Effector CD4-positive, alpha-beta T cell (primary cell): ENCODE results near the gene KCNJ5.

Experiments used
- DNase-seq: peaks from one replicate; pipeline ENCODE4 v3.0.0-alpha.2; 2020

Gene KCNJ5

DNA sequence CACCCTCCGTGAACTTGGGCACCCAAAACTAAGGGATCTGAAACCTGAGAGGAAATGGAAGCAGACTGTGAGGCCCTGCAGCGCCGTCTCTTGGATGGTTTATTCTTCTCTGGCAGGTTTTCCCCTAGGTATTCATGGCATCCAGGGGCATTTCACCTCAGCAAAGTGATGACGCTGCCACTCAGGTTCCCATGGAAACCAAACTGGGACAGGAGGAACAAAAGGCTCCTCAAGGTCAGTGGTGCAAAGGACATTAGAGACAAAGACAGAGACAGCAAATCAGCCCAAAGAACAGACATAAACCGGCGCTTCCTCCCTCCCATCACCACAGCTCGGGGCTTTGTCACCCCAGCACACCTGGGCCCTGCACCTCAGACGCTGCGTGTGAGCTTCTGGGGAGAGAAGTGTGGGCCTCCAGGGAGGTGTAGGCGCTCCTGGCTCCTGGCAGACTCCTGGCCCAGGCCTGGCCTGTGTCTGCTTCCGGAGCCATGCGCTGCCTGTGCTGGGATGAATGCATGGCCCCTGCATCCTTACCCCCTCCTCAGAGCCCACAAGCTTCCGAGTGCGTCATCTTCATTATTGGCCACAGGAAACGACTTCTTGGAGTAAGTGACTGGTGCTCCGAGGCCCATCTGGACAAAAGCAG lies 45.6 kb downstream of the KCNJ5 start:
- no peak for DNase-seq

DNA sequence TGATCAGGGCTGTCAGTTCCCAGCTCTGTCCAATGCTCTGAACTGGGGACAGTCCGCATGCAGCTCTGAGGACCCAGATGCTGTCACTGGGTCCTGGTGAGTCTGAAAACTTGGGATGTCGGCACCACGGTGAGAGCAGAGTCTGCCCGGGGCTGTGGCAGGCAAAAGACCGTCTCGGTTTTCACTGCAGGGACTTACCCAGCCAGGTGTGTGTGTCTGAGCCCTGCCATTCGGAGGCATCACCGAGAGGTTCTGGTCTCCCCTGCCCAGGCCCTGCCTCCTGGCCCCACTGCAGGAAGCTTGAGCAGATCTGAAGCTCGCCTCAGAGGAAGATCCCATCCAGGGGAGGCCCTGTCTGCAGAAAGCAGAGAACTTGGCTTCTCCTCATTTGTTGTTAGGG lies 46.3 kb downstream of the KCNJ5 start:
- DNase-seq = no peak

- DNase-seq = no peak
Measured at GRCh38 chr11:128938156-128938885, 47.2 kb downstream of the KCNJ5 start.

DNA sequence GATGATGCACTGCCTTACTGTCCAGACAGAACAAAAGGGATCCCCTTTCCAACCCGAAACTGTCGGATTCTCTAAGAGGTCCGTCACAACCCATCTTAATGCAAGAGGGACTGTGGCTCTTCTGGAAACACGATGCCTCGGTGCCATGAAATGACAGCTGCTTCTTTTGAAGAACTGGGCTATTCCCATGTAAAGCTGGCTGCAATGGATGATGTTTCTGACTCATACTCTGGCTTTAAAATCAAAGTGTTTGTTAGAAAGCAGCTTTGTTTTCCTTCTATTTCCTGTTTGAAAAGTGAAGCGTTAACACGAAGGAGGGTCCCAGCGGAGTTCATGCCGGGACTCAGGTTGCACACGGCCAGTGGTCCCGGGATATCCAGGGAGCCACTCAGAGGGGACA lies 48.4 kb downstream of the KCNJ5 start:
- DNase-seq = no peak

- DNase-seq = no peak
Measured at GRCh38 chr11:128940156-128940555, 49.0 kb downstream of the KCNJ5 start.

- no peak for DNase-seq
Measured at GRCh38 chr11:128940603-128941002, 49.4 kb downstream of the KCNJ5 start.

- no peak for DNase-seq
Measured at GRCh38 chr11:128941110-128941509, 50.0 kb downstream of the KCNJ5 start.

- DNase-seq = no peak
Measured at GRCh38 chr11:128941573-128942271, 50.6 kb downstream of the KCNJ5 start.

- no peak for DNase-seq
Measured at GRCh38 chr11:128942272-128942612, 51.1 kb downstream of the KCNJ5 start.

GRCh38 chr11:128942817-128943427 lies 51.8 kb downstream of the KCNJ5 start, which contains the start of gene TP53AIP1:
TSS of gene TP53AIP1 (minus strand) at chr11:128942871. CDS start at chr11:128937818, 5,053 bp downstream.
- DNase-seq = no peak

DNA sequence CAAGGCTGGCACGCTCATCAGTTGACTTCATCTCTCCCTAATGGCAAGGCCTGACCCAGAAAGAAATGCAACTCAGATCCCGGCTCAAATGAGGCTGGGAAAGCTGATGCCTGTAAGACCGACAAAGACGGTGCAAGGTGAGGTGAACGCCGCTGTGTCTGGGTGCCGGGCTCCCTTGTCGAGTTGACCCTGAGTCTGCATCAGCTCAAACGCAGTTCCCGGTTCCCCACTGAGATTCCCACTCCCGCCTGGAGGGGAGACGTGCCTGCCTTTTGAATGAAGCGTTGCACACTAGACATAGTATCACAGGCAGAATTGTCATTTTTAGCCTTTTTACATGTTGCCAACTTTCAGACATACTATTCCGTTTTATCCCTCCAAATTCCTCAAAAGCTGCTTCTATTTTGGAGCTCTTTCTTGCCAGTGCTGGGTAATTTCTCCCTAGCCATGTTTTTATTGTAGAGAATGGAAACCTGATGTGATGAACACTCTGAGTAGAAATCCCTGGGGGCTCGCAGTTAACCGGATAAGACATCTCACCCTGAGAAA lies 52.3 kb downstream of the KCNJ5 start:
- DNase-seq = no peak

DNA sequence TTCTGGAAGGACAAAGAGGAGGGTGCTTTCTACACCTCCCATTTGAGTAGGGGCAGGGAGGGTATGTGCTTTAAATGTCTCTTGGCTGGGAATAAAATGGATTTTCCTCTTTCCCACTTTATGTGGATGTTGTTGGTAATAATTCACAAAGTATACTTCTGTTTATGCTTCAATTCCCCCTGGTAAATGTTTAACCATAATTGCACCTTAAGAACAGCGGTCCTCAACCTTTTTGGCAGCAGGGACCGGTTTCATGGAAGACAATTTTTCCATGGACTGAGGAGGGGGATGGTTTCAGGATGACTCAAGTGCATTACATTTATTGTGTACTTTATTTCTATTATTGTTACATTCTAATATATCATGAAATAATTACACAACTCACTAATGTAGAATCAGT lies 55.5 kb downstream of the KCNJ5 start:
- no peak for DNase-seq

DNA sequence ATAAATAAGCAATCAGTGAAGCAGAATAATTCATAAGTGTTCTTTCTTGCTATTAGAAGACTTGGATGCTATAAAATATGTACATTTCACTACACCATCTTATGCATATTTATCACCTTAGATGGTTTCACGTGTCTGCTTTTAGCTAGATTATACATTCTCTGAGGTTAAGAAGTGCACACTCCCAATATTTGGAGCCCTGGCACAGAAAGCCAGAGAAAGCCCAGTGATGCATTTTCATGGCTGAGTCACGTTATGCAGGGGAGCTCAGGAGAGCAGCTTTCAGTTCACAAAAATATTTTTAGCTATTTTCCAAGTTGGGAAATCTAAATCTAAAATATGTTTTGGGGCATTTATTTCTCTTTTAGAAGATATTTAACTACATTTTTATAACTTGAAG lies 56.6 kb downstream of the KCNJ5 start:
- DNase-seq = no peak

GRCh38 chr11:128948583-128948982 lies 57.4 kb downstream of the KCNJ5 start:
- no peak for DNase-seq

GRCh38 chr11:128949791-128950454 lies 58.8 kb downstream of the KCNJ5 start:
- no peak for DNase-seq

DNA sequence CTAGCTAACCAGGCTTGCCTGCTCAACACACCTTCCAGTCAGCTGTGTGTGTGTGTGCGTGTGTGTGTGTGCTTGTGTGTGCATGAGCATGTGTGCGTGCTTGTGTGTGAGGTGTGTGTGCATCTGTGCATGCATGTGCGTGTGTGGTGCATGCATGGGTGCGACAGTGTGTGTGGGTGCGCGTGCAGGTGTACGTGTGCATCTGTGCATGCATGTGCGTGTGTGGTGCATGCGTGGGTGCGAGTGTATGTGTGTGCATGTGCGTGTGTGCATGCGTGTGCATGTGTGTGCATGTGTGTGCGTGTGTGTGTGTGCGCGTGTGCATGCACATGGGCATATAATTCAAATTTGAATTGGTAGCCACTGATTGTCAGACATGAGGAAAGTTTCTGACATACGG lies 62.0 kb downstream of the KCNJ5 start:
- no peak for DNase-seq

- DNase-seq = no peak
Measured at GRCh38 chr11:128955636-128956035, 64.5 kb downstream of the KCNJ5 start.

- no peak for DNase-seq
Measured at GRCh38 chr11:128956401-128957201, 65.4 kb downstream of the KCNJ5 start.

DNA sequence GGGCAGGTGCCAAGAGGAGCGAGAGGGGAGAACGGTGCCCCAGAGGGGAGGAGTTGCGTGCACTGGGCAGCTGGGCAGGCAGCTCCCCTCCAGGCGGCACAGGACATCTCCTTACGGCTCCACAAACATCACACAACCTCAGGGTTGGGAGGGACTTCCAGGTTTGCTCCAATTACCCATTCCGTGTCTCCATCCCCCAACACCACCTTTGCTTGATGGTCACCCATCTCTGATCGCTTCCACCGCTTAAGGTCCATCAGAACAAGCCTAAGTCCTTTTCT lies 66.0 kb downstream of the KCNJ5 start:
- no peak for DNase-seq

DNA sequence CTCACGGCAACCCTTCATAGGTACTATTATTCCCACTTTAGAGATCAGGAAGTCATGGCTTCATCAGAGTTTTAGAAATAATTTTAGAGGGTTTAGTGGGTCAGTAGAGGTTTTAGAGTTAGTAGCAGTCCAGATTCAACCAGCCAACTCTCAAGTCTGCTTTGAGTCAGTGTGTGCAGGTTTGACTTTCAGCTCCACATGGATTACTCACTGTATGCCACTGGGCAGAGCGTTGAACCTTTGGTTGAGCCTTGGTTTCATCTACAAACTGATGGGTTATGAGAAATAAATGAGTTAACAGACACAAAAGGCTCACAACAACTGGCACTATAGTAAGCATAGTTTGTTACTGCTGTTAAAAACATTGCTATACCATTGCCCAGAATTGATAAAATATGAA lies 70.5 kb downstream of the KCNJ5 start:
- no peak for DNase-seq

- DNase-seq = no peak
Measured at GRCh38 chr11:128962896-128963295, 71.7 kb downstream of the KCNJ5 start.

- DNase-seq = no peak
Measured at GRCh38 chr11:128963744-128964325, 72.7 kb downstream of the KCNJ5 start.
